Psoas muscle (tissue), 8 donors: ENCODE measurements around the gene F2RL3. TPM values are rescaled to one million over a fixed set of nuclear protein-coding genes. Genes with fewer than 3 reads are reported as not detected.

Experiments used
- ATAC-seq, 4 donors: fragments of 200-7000 bp; cut with Tn5 transposase; one replicate each; pipeline ENCODE4 v1.9.1; 2020; ENCODE audit warnings: moderate library complexity in 3 of 4, mild to moderate bottlenecking in 2 of 4
- DNase-seq, 2 donors: peaks; one replicate each; pipeline ENCODE4 v3.0.0-alpha.2; 2020
- H3K27ac ChIP-seq: fragments of 200-600 bp; one replicate; pipeline ENCODE4 v1.8.0; 2022
- H3K27me3 ChIP-seq, 3 donors: fragments of 200-600 bp in 1 of 3; one replicate each; pipeline versions ENCODE4 v1.6.1 to v1.8.0; 2013 to 2022; ENCODE audit warnings: low read length in 2 of 3, mild to moderate bottlenecking in 2 of 3, moderate library complexity in 1 of 3; ENCODE audit not compliant: insufficient read depth in 3 of 3
- H3K36me3 ChIP-seq, 2 donors: fragments of 200-600 bp in 1 of 2; one replicate each; pipeline versions ENCODE4 v1.6.1 to v1.8.0; 2013 to 2022; ENCODE audit warnings: low read depth in 1 of 2, mild to moderate bottlenecking in 1 of 2, moderate library complexity in 1 of 2; ENCODE audit not compliant: insufficient read depth in 1 of 2
- H3K4me1 ChIP-seq: fragments of 200-600 bp; one replicate; pipeline ENCODE4 v1.8.0; 2022
- H3K4me3 ChIP-seq: fragments of 200-600 bp; one replicate; pipeline ENCODE4 v1.8.0; 2022; ENCODE audit warnings: mild to moderate bottlenecking
- H3K9me3 ChIP-seq: fragments of 200-600 bp; one replicate; pipeline ENCODE4 v1.8.0; 2022
- CTCF ChIP-seq: fragments of 200-600 bp; IDR thresholded peaks from one replicate; pipeline ENCODE4 v1.8.0; 2022; ENCODE audit warnings: antibody characterized with exemption
- WGBS, 3 donors: extraction: QIAGEN DNeasy Blood & Tissue Kit; methylation state at CpG; one replicate each; pipeline versions ENCODE4 v1.1.6 to v1.1.7; 2013; 5-methylcytosine and 5-hydroxymethylcytosine counted together
- intact Hi-C, 2 donors: fragments of 100-400 bp; cut with DNase I; formaldehyde crosslinking; loops; one replicate each; pipeline versions ENCODE4 v1.11.0 to v1.14.2; 2022
- polyA plus RNA-seq, 3 donors: library from polyadenylated mRNA; stranded (reverse); fragments of 200-250 nt; gene quantifications; one replicate each; pipeline ENCODE4 v1.2.3, GENCODE V29; 2013
- total RNA-seq, 4 donors: library from RNA; stranded (reverse); fragmentation: NEBNext Ultra II Directional in 2 of 4; extraction: Animal tissue kit (Norgen Biotek cat#: 25700) in 2 of 4; gene quantifications; one replicate each; pipeline versions ENCODE4 v1.2.1 to v1.2.4, GENCODE V29; 2021 to 2023
- donor health status: healthy with polysubstance abuse.
- donor health status: DM: no; HTN: no; CAD: no; lungs with moderate emphysema.
- donor health status: Bipolar disorder and iron deficiency.
- donor health status: healthy.
- donor health status: DM: yes; HTN: yes; CAD: no.
- donor health status: DM: no; HTN: no; CAD: no.
- donor health status: DM: no; HTN: no; CAD: no.
- donor health status: DM: yes; HTN: yes; CAD: no.

F2RL3 gene
- total and polyA plus RNA-seq, 7 donors, result 0.27 to 4.5 (median 1.4) TPM

GRCh38 chr19:16911046-16911445 is 22.2 kb downstream of the F2RL3 start:
- WGBS, 3 donors, result 81 to 95% (median 90%) methylated on average over 7 of the region's 7 CpGs
- Histone ChIP-seq H3K4me3 (no peak overlapping the region), H3K4me1 (no peaks in the 10 kb centered on the region), H3K36me3 (no peaks in the 10 kb centered on the region), H3K9me3 (peaks cover 10% of the 10 kb centered on the region), H3K27ac (no peak overlapping the region), H3K27me3 (peaks cover 0 to 2% (median 0%) of the 10 kb centered on the region in 3 donors)
- no peak for TF ChIP-seq CTCF
- intact Hi-C loops, result no loop called here
- ATAC-seq (no peak), DNase-seq (peak in 1 of 2 donors; percentile 21)

GRCh38 chr19:16912780-16913179 is 24.0 kb downstream of the F2RL3 start:
- Histone ChIP-seq H3K4me1 (no peaks in the 10 kb centered on the region), H3K36me3 (no peaks in the 10 kb centered on the region), H3K4me3 (no peak overlapping the region), H3K27ac (no peak overlapping the region), H3K27me3 (peaks cover 0 to 2% (median 0%) of the 10 kb centered on the region in 3 donors), H3K9me3 (peaks cover 10% of the 10 kb centered on the region)
- ATAC-seq, result no peak
- TF ChIP-seq CTCF, result no peak
- WGBS, 3 donors, result 67 to 80% (median 79%) methylated on average over 4 of the region's 4 CpGs
- peak in 1 of 2 donors; percentile 3 for DNase-seq
- intact Hi-C loops, result no loop called here

- ATAC-seq, result no peak
- 93 to 94% (median 94%) methylated on average over 11 of the region's 11 CpGs for WGBS, 3 donors
- intact Hi-C loops, result no loop called here
- DNase-seq, result peak in 1 of 2 donors; percentile 40
- Histone ChIP-seq H3K27ac (no peak overlapping the region), H3K27me3 (peaks cover 0 to 2% (median 0%) of the 10 kb centered on the region in 3 donors), H3K9me3 (peaks cover 10% of the 10 kb centered on the region), H3K36me3 (no peaks in the 10 kb centered on the region), H3K4me1 (no peaks in the 10 kb centered on the region), H3K4me3 (no peak overlapping the region)
- TF ChIP-seq CTCF, result no peak
These were observed 25.6 kb downstream of the F2RL3 start for GRCh38 chr19:16914421-16914820.

- Histone ChIP-seq H3K9me3 (peaks cover 10% of the 10 kb centered on the region), H3K4me3 (no peak overlapping the region), H3K4me1 (no peaks in the 10 kb centered on the region), H3K36me3 (no peaks in the 10 kb centered on the region), H3K27ac (no peak overlapping the region), H3K27me3 (peaks cover 0 to 2% (median 0%) of the 10 kb centered on the region in 3 donors)
- no peak for ATAC-seq
- WGBS, 3 donors, result 64 to 76% (median 64%) methylated on average over 3 of the region's 3 CpGs
- peak in 1 of 2 donors; percentile 6 for DNase-seq
- intact Hi-C loops, result no loop called here
- no peak for TF ChIP-seq CTCF
These were observed 26.3 kb downstream of the F2RL3 start for GRCh38 chr19:16915135-16915534.

- 55 to 62% (median 58%) methylated on average over 3 of the region's 3 CpGs for WGBS, 3 donors
- H3K9me3 ChIP-seq, result peaks cover 10% of the 10 kb centered on the region
- intact Hi-C loops, result no loop called here
- H3K4me1 ChIP-seq, result no peaks in the 10 kb centered on the region
- ATAC-seq (no peak), DNase-seq (no peak)
- no peak overlapping the region for H3K27ac ChIP-seq
- H3K4me3 ChIP-seq, result no peak overlapping the region
- H3K36me3 ChIP-seq, result no peaks in the 10 kb centered on the region
- H3K27me3 ChIP-seq, result peaks cover 0 to 2% (median 0%) of the 10 kb centered on the region in 3 donors
- TF ChIP-seq CTCF, result no peak
These were observed 26.9 kb downstream of the F2RL3 start for GRCh38 chr19:16915734-16916133.
